T-helper 2 cell treated with Interferon-gamma antibody and Interleukin-4, amounts not matched to agents 5 μg/mL and 100 μg/mL, for 36 hours (primary cell): ENCODE results near the gene HOXB3.

ENCODE experiments used
- DNase-seq: peaks from one replicate; pipeline ENCODE4 v3.0.0; 2021; ENCODE audit warnings: low spot score
- H3K27ac Mint-ChIP-seq: one replicate; pipeline ENCODE4 v1.8.0; 2021; ENCODE audit warnings: mild to moderate bottlenecking, mixed read lengths
- H3K27me3 Mint-ChIP-seq: one replicate; pipeline ENCODE4 v1.8.0; 2021; ENCODE audit warnings: low read depth, mixed read lengths
- H3K36me3 Mint-ChIP-seq: one replicate; pipeline ENCODE4 v1.8.0; 2021; ENCODE audit warnings: low read depth, mixed read lengths
- H3K4me1 Mint-ChIP-seq: one replicate; pipeline ENCODE4 v1.8.0; 2021; ENCODE audit warnings: low read depth, mixed read lengths
- H3K4me3 Mint-ChIP-seq: one replicate; pipeline ENCODE4 v1.8.0; 2022; ENCODE audit warnings: mild to moderate bottlenecking, moderate library complexity, mixed read lengths
- H3K9me3 Mint-ChIP-seq: one replicate; pipeline ENCODE4 v1.8.0; 2021; ENCODE audit warnings: mixed read lengths

Gene HOXB3

DNA sequence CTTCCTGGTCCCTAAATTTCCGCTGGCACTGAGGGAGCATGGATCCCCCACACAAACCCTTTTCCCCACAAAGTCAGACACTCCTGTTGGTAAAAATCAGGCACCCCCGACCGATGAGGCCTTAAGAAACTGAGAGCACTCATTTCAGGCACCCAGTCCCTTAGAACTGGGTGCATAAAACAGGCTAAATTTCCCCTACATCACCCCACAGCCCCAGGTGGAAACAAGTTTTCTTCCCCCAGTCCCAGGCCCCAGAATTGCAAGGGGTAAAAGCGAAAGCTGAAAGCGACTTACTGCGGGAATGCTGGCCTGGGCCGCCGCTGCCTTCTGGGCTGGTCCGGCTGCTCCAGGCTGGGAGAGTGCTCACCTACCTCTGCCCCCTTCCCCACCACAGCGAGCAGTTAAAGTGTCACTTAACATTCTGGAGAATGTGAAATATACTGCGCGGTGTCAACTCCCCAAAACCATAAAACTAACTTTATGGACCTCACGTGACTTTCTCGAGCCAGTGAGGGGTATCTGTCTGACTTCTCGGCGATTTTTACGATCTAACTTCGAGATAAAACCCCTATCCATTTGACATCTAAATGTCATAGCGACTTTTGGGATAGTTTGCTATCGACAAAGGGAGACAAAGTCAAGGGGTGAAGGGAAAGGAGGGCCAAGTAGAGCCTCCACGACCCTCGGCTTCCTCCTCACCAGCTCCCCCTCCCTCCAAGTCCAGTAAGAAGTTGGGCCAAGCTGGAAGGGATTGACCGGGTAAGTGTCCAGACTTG, at the start of gene HOXB3:
HOXB3 (minus strand) TSS at position 411 of the 776 bp plus-strand sequence. CDS start 37,767 bp downstream, outside the sequence.
- Mint-ChIP-seq H3K27ac (no peak within 1 kb of the TSS), H3K36me3 (no peaks in the 10 kb centered on the region), H3K4me1 (peaks cover 45% of the 10 kb centered on the region), H3K9me3 (no peaks in the 10 kb centered on the region), H3K4me3 (no peak within 1 kb of the TSS), H3K27me3 (peaks cover 86% of the 10 kb centered on the region)
- DNase-seq, result no peak

DNA sequence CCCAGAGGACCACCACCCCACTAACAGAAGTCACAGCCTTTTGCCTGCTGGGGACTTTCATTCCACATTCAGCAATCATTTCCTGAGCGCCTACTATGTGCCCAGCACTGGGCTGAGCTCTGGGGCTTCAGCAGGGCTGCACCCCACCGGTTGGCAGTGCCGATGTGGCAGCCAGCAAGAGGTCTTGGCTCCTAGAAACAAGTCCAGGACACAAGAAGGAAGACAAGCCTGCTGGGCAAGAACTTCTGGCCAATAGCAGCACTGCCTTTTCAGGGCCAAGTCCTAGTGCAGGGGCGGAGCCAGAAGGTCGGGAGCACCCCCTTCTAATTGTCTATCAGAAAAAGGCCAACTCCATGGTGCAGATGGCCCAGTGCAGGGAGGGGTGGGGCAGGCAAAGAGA, 49.1 kb upstream of the HOXB3 start:
- H3K4me3 Mint-ChIP-seq, result no peak overlapping the region
- H3K4me1 Mint-ChIP-seq, result peaks cover 7% of the 10 kb centered on the region
- no peaks in the 10 kb centered on the region for H3K36me3 Mint-ChIP-seq
- H3K9me3 Mint-ChIP-seq, result no peaks in the 10 kb centered on the region
- H3K27ac Mint-ChIP-seq, result no peak overlapping the region
- H3K27me3 Mint-ChIP-seq, result peaks cover 98% of the 10 kb centered on the region
- no peak for DNase-seq

- Mint-ChIP-seq H3K4me1 (peaks cover 7% of the 10 kb centered on the region), H3K9me3 (no peaks in the 10 kb centered on the region), H3K27ac (no peak overlapping the region), H3K36me3 (no peaks in the 10 kb centered on the region), H3K27me3 (peaks cover 96% of the 10 kb centered on the region), H3K4me3 (no peak overlapping the region)
- DNase-seq, result no peak
These were observed 47.6 kb upstream of the HOXB3 start for GRCh38 chr17:48637323-48638260.

DNA sequence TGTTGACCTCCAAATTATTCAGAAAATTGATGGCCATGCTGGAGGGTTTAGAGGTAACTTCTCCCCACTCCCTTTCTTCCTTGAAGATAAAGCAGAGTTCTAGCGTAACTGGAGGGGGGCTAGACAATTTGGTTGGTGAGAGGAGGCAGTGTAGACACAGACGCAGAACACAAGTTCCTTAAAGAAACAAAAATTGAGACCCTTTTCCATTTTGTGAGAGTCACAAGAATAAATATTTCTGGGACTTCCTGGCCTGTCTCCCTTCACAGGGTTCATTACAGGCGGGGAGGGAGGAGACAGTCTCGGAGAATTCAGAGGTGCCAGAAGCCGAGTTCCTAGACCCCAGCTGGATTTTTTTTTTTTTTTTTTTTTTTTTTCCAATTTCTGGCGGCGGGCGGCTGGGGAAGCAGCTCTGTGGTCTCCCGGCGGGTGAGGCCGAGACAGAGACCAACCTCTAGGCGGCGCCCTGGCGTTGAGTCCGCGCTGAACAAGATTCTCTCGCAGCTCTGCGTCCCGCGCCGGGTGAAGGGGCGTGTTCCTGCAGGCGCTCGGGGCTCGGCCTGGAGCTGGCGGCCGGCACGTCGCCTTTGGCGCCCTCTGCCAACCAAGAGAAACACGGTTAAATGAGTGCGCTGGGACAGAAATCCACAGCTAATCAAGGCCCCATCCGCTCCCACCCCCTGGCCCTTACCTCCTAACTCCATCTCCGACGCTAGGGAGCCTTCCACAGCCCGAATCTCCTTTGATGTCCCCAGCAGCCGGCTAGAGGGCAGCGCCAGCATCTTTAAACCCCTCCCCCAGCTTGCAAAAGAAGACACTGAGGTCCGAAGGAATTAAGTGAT, 46.4 kb upstream of the HOXB3 start:
- peak; percentile 67 for DNase-seq
- Mint-ChIP-seq H3K27me3 (peaks cover 96% of the 10 kb centered on the region), H3K9me3 (no peaks in the 10 kb centered on the region), H3K4me1 (peaks cover 4% of the 10 kb centered on the region), H3K4me3 (no peak overlapping the region), H3K27ac (no peak overlapping the region), H3K36me3 (no peaks in the 10 kb centered on the region)

DNA sequence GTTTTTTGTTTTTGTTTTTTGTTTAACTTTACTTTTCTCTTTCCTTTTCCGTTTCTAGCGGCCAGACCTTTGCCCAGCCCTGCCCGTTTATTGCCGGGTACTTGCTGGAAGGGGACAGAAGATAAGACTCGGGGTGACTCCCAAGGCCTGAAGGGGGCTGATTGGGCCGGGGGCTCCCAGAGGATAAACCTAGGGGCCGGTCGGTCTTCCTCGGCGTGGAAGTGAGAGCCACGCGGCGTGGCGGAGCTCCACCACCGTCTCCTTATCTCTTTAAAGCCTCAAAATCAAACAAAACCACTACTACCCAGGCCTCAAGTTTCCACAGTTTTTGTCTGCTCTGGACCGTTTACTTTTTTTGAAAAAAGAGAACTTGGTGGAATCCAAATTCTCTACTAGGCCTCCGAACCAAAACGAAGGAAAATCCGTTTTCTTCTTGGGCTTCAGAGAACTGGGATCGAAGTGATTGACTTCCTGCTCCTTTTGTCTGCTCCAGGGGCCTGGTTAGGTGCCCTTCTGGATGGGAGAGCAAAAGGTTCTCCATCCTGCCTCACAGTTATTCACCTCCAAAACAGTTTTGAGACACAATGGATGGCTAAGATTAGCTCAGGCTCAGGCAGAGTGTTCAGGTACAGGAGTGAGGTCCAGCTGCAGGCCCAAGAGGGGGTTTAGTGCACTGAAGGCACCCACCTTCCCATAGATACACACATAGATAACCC, 44.6 kb upstream of the HOXB3 start:
- H3K4me3 Mint-ChIP-seq, result peak overlapping the region; percentile 24

DNA sequence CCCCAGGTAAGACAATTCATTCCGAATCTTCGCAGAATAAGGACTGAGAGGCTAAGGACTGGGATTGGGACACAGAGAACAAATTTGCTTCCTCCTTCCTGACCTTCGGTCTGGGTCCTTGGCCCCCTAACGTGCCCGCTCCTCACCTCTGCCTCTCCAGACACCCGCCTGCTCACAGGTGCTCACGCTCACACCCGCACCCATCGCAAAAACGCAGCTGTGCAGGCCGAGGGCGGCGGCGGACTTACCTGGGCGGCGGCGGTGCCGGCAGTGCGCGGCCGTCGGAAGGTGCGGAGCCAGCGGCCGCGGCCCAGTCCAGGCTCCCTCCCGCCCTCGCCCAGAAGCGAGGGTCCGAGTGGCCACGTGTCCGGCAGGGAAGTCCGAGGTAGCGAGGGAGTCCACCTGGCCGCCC, 43.2 kb upstream of the HOXB3 start:
- H3K4me1 Mint-ChIP-seq, result peaks cover 3% of the 10 kb centered on the region

More for the DNA sequence above, 44.6 kb upstream of the HOXB3 start:
- Mint-ChIP-seq H3K27ac (no peak overlapping the region), H3K9me3 (no peaks in the 10 kb centered on the region), H3K27me3 (peaks cover 95% of the 10 kb centered on the region), H3K36me3 (no peaks in the 10 kb centered on the region), H3K4me1 (peaks cover 3% of the 10 kb centered on the region)
- DNase-seq, result no peak

GRCh38 chr17:48632579-48633265, 42.7 kb upstream of the HOXB3 start:
- Mint-ChIP-seq H3K27ac (peak overlapping the region; percentile 32), H3K36me3 (no peaks in the 10 kb centered on the region), H3K4me1 (peaks cover 3% of the 10 kb centered on the region), H3K9me3 (no peaks in the 10 kb centered on the region), H3K4me3 (peak overlapping the region; percentile 27), H3K27me3 (peaks cover 97% of the 10 kb centered on the region)
- DNase-seq, result no peak

More for the DNA sequence above, 43.2 kb upstream of the HOXB3 start:
- H3K4me3 Mint-ChIP-seq, result no peak overlapping the region
- H3K36me3 Mint-ChIP-seq, result no peaks in the 10 kb centered on the region
- DNase-seq, result no peak
- H3K27ac Mint-ChIP-seq, result no peak overlapping the region
- H3K27me3 Mint-ChIP-seq, result peaks cover 97% of the 10 kb centered on the region
- H3K9me3 Mint-ChIP-seq, result no peaks in the 10 kb centered on the region

DNA sequence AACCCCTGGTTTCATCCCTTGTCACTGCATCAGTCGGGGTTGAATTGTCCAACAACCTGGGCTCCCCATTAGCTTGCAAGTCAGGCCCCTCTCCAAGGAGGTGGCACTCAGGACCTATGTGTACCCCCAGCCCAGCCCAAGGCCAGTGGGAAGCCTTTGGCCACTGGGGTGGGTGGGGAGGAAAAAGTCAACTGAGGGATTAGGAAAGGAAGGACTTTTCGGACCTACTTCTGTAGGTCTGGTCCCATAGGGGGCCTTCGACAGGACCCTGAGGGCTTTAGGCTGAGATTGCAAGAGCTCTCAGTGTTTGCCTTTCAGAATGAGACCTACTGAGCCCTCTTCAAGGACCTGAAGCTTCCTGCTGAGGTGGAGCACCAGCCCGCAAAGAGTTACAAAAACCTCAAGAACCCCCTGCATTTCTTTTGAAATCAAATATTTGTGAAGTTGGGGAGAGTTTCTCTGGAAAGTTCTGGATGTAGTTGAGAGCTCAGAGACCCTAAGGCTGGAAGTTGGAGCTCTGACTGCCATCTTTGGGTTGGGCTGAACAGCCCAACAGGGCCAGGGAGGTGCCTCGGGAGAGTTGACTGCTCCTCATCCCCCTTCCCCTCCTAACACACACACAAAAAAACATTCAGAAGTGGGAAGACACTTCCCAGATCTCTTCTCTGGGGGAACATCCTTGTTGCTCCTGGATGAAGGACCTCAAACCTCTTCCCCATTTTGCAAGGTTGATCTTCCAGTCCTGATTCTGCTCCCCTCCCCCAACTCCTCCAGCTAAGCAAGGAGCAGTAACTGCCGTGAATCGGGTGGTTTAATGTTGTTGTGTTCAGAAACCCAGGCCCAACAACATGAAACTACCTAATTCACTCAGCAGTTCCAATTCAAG, 41.9 kb upstream of the HOXB3 start:
- Mint-ChIP-seq H3K9me3 (no peaks in the 10 kb centered on the region), H3K4me3 (no peak overlapping the region), H3K27me3 (peaks cover 97% of the 10 kb centered on the region), H3K36me3 (no peaks in the 10 kb centered on the region), H3K4me1 (peaks cover 3% of the 10 kb centered on the region), H3K27ac (no peak overlapping the region)
- no peak for DNase-seq

DNA sequence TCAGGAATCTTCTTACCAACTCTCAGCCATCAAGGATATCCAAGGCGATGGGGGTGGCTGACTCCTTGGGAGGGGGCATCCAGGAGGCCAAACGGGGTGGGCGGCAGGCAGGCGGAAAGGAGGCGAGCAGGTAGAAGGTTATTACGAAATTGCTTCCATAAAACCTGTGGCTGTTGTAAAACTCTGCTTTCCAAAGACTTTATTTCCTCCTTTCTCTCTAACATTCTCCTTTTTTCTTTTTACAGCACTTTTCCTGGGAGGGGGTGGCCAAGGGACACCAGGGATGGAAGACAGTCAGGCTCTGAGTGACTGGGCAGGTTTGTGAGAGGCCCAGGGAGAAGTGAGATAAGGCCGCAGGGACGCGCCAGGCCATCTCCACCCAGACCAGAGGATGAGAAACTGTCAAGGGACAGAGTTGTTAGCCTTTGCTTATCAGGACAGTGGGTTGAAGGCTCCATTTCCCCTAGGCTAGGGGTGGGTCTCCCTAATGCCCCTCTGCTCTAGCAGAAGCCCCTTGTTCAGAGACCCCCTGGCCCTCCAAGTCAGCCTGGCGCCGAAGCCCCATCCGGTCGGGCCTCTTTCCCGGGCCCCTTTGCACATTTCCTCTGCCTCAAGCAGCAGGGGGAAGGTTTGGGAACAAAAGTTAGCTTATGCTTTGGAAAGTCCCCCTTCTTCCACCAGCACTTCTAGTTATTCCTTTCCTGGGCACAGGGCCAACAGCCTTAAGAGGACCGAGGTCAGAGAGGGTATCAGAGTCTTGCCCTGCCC, 41.1 kb upstream of the HOXB3 start:
- H3K27me3 Mint-ChIP-seq, result peaks cover 96% of the 10 kb centered on the region
- H3K4me1 Mint-ChIP-seq, result peaks cover 2% of the 10 kb centered on the region
- no peak for DNase-seq
- no peak overlapping the region for H3K4me3 Mint-ChIP-seq
- no peak overlapping the region for H3K27ac Mint-ChIP-seq
- H3K9me3 Mint-ChIP-seq, result no peaks in the 10 kb centered on the region
- no peaks in the 10 kb centered on the region for H3K36me3 Mint-ChIP-seq

DNA sequence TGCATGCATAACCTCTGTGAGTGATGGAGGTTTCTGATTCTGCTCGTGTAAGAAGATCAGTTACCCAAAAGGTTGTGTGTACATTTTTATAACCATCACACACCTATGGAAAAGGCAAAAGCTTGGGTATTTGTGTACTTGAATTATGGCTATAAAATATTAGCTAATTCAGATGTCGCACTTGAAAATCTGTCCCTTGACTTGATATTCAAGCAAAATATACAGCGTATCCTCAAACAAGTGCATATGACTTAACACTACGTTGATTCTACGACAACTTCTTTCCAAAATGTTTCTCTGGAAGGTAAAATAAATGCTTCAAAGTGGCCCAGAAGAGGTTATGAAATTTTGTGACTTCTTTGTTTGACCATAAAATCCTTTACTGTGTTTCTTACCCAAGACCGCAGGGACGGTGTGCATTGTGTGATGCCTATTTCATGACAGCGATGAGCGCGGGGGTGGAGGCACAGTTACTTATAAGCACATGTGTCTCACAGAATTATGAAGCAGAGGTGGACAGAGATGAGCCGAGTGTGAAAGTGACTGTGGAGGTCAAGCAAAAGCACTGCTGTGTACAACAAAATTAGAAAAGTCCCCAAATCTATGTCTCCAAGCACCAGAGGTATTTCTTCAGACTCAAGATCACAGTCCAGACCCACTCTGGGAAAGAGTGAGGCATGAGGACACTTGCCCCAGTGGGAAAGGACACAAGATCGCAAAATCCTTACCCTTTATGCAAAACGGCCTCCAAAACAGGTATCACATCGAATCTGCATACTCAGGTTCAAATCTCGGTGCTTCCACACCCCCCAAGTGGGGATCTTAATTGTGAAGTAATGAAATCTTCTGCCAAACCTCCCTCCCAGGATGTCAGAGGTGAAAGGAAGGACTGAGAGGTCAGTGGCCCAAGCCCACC, 40.2 kb upstream of the HOXB3 start:
- Mint-ChIP-seq H3K9me3 (no peaks in the 10 kb centered on the region), H3K36me3 (no peaks in the 10 kb centered on the region), H3K4me3 (no peak overlapping the region), H3K4me1 (peaks cover 6% of the 10 kb centered on the region), H3K27ac (no peak overlapping the region), H3K27me3 (peaks cover 94% of the 10 kb centered on the region)
- no peak for DNase-seq

- no peak overlapping the region for H3K27ac Mint-ChIP-seq
- H3K4me1 Mint-ChIP-seq, result peaks cover 8% of the 10 kb centered on the region
- no peak overlapping the region for H3K4me3 Mint-ChIP-seq
- H3K36me3 Mint-ChIP-seq, result no peaks in the 10 kb centered on the region
- peaks cover 90% of the 10 kb centered on the region for H3K27me3 Mint-ChIP-seq
- no peak for DNase-seq
- no peaks in the 10 kb centered on the region for H3K9me3 Mint-ChIP-seq
These were observed 39.3 kb upstream of the HOXB3 start for GRCh38 chr17:48629411-48629759.
